Neuronal stem cell (in vitro differentiated cells): Measurements from ENCODE around the gene SLC38A1.

Experiments used
- DNase-seq: peaks from one replicate; pipeline ENCODE4 v3.0.0-alpha.2; 2013; ENCODE audit warnings: low spot score
- H2AFZ ChIP-seq: one replicate; pipeline ENCODE4 v1.6.1; 2013; ENCODE audit warnings: mild to moderate bottlenecking, low read length, inconsistent platforms
- H2AK5ac ChIP-seq: 2 replicates; pipeline ENCODE4 v1.6.1; 2013; ENCODE audit warnings: low read depth, mild to moderate bottlenecking, inconsistent platforms, low read length, moderate library complexity, mixed read lengths
- H2BK120ac ChIP-seq: 2 replicates; pipeline ENCODE4 v1.6.1; 2013; ENCODE audit warnings: low read depth, mild to moderate bottlenecking, inconsistent platforms, low read length, moderate library complexity, mixed read lengths
- H2BK12ac ChIP-seq: one replicate; pipeline ENCODE4 v1.6.1; 2013; ENCODE audit warnings: low read length, inconsistent platforms
- H2BK15ac ChIP-seq: 2 replicates; pipeline ENCODE4 v1.6.1; 2013; ENCODE audit warnings: mild to moderate bottlenecking, low read length, inconsistent platforms, mixed read lengths
- H2BK5ac ChIP-seq: one replicate; pipeline ENCODE4 v1.6.1; 2013; ENCODE audit warnings: inconsistent platforms, mild to moderate bottlenecking, low read length, moderate library complexity
- H3K14ac ChIP-seq: one replicate; pipeline ENCODE4 v1.6.1; 2013; ENCODE audit warnings: low read length, inconsistent platforms
- H3K18ac ChIP-seq: 2 replicates; pipeline ENCODE4 v1.6.1; 2013; ENCODE audit warnings: low read length, inconsistent platforms
- H3K23ac ChIP-seq: 2 replicates; pipeline ENCODE4 v1.6.1; 2013; ENCODE audit warnings: low read depth, mild to moderate bottlenecking, mixed read lengths, low read length, inconsistent platforms; ENCODE audit not compliant: poor library complexity
- H3K27ac ChIP-seq: replicated peaks from 3 replicates; pipeline ENCODE4 v1.5.1; 2013; ENCODE audit warnings: low read length, inconsistent platforms
- H3K27me3 ChIP-seq, 3 experiments: 2 replicates each; pipeline ENCODE4 v1.6.1; 2013; ENCODE audit warnings: low read length in 3 of 3, mild to moderate bottlenecking in 2 of 3, inconsistent platforms in 1 of 3, low read depth in 1 of 3, mixed read lengths in 1 of 3, moderate library complexity in 1 of 3; ENCODE audit not compliant: control insufficient read depth in 3 of 3, insufficient read depth in 3 of 3
- H3K36me3 ChIP-seq, 2 donors: replicated peaks in 1 of 2; 2 replicates each; pipeline ENCODE4 v1.6.1; 2013; ENCODE audit warnings: low read length in 2 of 2; ENCODE audit not compliant: control insufficient read depth in 2 of 2, insufficient read depth in 2 of 2
- H3K4ac ChIP-seq: 2 replicates; pipeline ENCODE4 v1.6.1; 2013; ENCODE audit warnings: inconsistent platforms, mild to moderate bottlenecking, low read length, moderate library complexity
- H3K4me1 ChIP-seq, 2 donors: 1 replicate in 1 of 2; 2 replicates in 1 of 2; pipeline ENCODE4 v1.6.1; 2013; ENCODE audit warnings: low read length in 2 of 2, low read depth in 1 of 2; ENCODE audit not compliant: control insufficient read depth in 2 of 2, insufficient read depth in 1 of 2
- H3K4me2 ChIP-seq: one replicate; pipeline ENCODE4 v1.6.1; 2013; ENCODE audit warnings: mild to moderate bottlenecking, low read length, inconsistent platforms; ENCODE audit not compliant: insufficient read depth, poor library complexity, severe bottlenecking
- H3K4me3 ChIP-seq, 2 donors: 2 replicates each; pipeline ENCODE4 v1.5.1; 2013; ENCODE audit warnings: low read length in 2 of 2, mild to moderate bottlenecking in 2 of 2, inconsistent platforms in 1 of 2, moderate library complexity in 1 of 2
- H3K79me1 ChIP-seq: one replicate; pipeline ENCODE4 v1.6.1; 2013; ENCODE audit warnings: low read depth, mild to moderate bottlenecking, inconsistent platforms, low read length, moderate library complexity
- H3K9ac ChIP-seq: one replicate; pipeline ENCODE4 v1.6.1; 2013; ENCODE audit warnings: mild to moderate bottlenecking, low read depth, low read length, inconsistent platforms; ENCODE audit not compliant: poor library complexity
- H3K9me3 ChIP-seq, 2 donors: replicated peaks in 1 of 2; 2 replicates each; pipeline versions ENCODE3 to v1.6.1; 2013; ENCODE audit warnings: low read length in 2 of 2, mild to moderate bottlenecking in 2 of 2, inconsistent platforms in 1 of 2, low read depth in 1 of 2, mixed read lengths in 1 of 2, moderate library complexity in 1 of 2; ENCODE audit not compliant: control insufficient read depth in 2 of 2, insufficient read depth in 1 of 2
- H4K8ac ChIP-seq: one replicate; pipeline ENCODE4 v1.6.1; 2013; ENCODE audit warnings: low read depth, mild to moderate bottlenecking, inconsistent platforms, low read length, moderate library complexity
- H4K91ac ChIP-seq: one replicate; pipeline ENCODE4 v1.6.1; 2013; ENCODE audit warnings: low read length, low read depth, mild to moderate bottlenecking, inconsistent platforms; ENCODE audit not compliant: poor library complexity
- WGBS, 2 donors: extraction: QIAGEN DNeasy Blood & Tissue Kit; methylation state at CpG; one replicate each; pipeline ENCODE4 v1.1.7; 2013; ENCODE audit warnings: missing lambda C conversion rate in 2 of 2, mixed read lengths in 1 of 2; ENCODE audit not compliant: insufficient read length in 2 of 2, insufficient replicate concordance in 1 of 2; ENCODE audit errors: extremely low coverage in 2 of 2; 5-methylcytosine and 5-hydroxymethylcytosine counted together

Gene SLC38A1

DNA sequence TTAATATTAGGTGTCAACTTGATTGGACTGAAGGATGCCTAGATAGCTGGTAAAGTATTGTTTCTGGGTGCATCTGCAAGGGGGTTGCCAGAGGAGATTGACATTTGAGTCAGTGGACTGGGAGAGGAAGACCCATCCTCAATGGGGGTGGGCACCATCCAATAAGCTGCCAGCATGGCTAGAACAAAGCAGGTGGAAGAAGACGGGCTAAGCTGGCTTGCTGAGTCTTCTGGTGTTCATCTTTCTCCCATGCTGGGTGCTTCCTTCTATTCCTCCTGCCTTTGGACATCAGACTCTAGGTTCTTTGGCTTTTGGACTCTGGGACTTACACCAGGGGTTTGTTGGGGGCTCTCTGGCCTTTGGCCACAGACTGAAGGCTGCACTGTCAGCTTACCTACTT is 87.4 kb downstream of the SLC38A1 start:
- H2BK12ac ChIP-seq: no peak overlapping the region

GRCh38 chr12:46179693-46180452 is 89.0 kb downstream of the SLC38A1 start:
- Histone ChIP-seq H2BK120ac (no peak overlapping the region), H4K8ac (no peak overlapping the region), H2BK12ac (no peak overlapping the region), H2BK5ac (no peak overlapping the region), H3K4ac (no peak overlapping the region), H3K79me1 (no peaks in the 10 kb centered on the region), H3K4me2 (no peak overlapping the region), H3K27ac (no peak overlapping the region), H3K9me3 (no peaks in the 10 kb centered on the region), H3K18ac (no peak overlapping the region), H3K36me3 (peaks cover 0 to 4% of the 10 kb centered on the region in 2 donors), H3K27me3 (no peaks in the 10 kb centered on the region), H2BK15ac (no peak overlapping the region), H3K9ac (no peak overlapping the region), H3K23ac (no peak overlapping the region), H2AFZ (no peak overlapping the region), H3K14ac (no peak overlapping the region), H3K4me3 (no peak overlapping the region), H3K4me1 (peaks cover 0 to 4% of the 10 kb centered on the region in 2 donors), H2AK5ac (no peak overlapping the region), H4K91ac (no peak overlapping the region)
- no CpG with 5 or more reads among the region's 7 CpGs for WGBS, 2 donors
- no peak for DNase-seq

More for the DNA sequence above, 87.4 kb downstream of the SLC38A1 start:
- H2BK5ac ChIP-seq: no peak overlapping the region
- no peak overlapping the region for H3K27ac ChIP-seq
- H3K4me1 ChIP-seq: peaks cover 0 to 4% of the 10 kb centered on the region in 2 donors
- no peak overlapping the region for H4K91ac ChIP-seq
- no peak overlapping the region for H3K9ac ChIP-seq
- no peak overlapping the region for H2AFZ ChIP-seq
- H2AK5ac ChIP-seq: no peak overlapping the region
- H4K8ac ChIP-seq: no peak overlapping the region
- no peak for DNase-seq
- H3K4me3 ChIP-seq: no peak overlapping the region
- H3K4ac ChIP-seq: no peak overlapping the region
- no peaks in the 10 kb centered on the region for H3K27me3 ChIP-seq
- no peak overlapping the region for H3K14ac ChIP-seq
- no peak overlapping the region for H3K23ac ChIP-seq
- peaks cover 0 to 15% of the 10 kb centered on the region in 2 donors for H3K36me3 ChIP-seq
- H3K9me3 ChIP-seq: no peaks in the 10 kb centered on the region
- H2BK120ac ChIP-seq: no peak overlapping the region
- H3K79me1 ChIP-seq: no peaks in the 10 kb centered on the region
- H3K4me2 ChIP-seq: no peak overlapping the region
- no peak overlapping the region for H3K18ac ChIP-seq
- no CpG with 5 or more reads among the region's 1 CpG for WGBS, 2 donors
- H2BK15ac ChIP-seq: no peak overlapping the region

DNA sequence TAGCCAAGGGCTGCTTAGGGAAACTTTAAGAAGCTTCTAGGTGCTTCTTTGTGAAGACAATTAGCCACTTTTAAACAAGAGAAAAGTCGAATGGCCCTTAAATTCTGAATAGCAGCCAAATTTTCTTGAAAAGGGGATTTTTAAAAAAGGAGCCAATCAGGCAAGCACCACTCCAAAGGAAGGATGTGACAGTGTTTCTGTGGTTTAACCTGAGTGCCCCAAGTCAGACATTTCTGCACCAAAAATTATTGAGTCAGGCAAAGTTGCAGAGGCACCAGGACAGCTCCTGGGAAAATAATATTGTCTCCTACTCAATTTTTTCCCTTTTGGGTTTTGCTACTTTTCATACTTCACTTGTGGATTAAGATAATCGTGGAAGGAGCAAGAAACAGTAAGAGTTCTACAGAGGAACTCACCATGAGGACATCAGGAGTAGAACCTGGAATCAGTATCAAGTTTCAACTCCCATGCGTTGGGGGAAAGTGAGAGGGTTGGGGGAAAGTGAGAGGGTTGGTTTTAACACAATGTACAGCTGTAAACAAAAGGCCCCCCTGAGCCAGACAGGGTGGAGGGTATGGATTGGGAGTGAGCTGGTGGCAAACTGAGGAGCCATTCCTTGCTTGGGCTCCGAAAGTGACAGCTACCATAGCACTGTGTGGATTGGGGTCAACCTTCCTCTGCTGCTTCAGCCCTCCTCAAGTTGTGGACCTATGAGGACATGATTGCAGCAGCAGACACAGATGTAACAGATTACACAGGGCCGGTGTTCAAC is 90.8 kb downstream of the SLC38A1 start:
- Histone ChIP-seq H3K27me3 (no peaks in the 10 kb centered on the region), H3K4me3 (no peak overlapping the region), H3K14ac (no peak overlapping the region), H4K8ac (no peak overlapping the region), H2AK5ac (no peak overlapping the region), H2BK12ac (no peak overlapping the region), H2BK5ac (no peak overlapping the region), H2AFZ (no peak overlapping the region), H3K36me3 (no peaks in the 10 kb centered on the region), H4K91ac (no peak overlapping the region), H3K18ac (peak overlapping the region; percentile 5), H3K4me1 (peaks cover 0 to 4% of the 10 kb centered on the region in 2 donors), H3K79me1 (no peaks in the 10 kb centered on the region), H3K4ac (no peak overlapping the region), H3K4me2 (no peak overlapping the region), H3K9me3 (no peaks in the 10 kb centered on the region), H2BK120ac (no peak overlapping the region), H3K23ac (no peak overlapping the region), H3K27ac (no peak overlapping the region), H3K9ac (no peak overlapping the region), H2BK15ac (no peak overlapping the region)
- no CpG with 5 or more reads among the region's 5 CpGs for WGBS, 2 donors
- no peak for DNase-seq

GRCh38 chr12:46177025-46177424 is 91.8 kb downstream of the SLC38A1 start:
- H3K4me3 ChIP-seq: no peak overlapping the region
- H2AK5ac ChIP-seq: no peak overlapping the region
- no CpG with 5 or more reads among the region's 3 CpGs for WGBS, 2 donors
- H3K36me3 ChIP-seq: no peaks in the 10 kb centered on the region
- H4K8ac ChIP-seq: no peak overlapping the region
- H3K27ac ChIP-seq: no peak overlapping the region
- no peak overlapping the region for H3K14ac ChIP-seq
- peaks cover 0 to 4% of the 10 kb centered on the region in 2 donors for H3K4me1 ChIP-seq
- no peak overlapping the region for H3K18ac ChIP-seq
- no peaks in the 10 kb centered on the region for H3K79me1 ChIP-seq
- no peak overlapping the region for H3K9ac ChIP-seq
- H3K27me3 ChIP-seq: no peaks in the 10 kb centered on the region
- no peaks in the 10 kb centered on the region for H3K9me3 ChIP-seq
- H2BK12ac ChIP-seq: no peak overlapping the region
- H3K4me2 ChIP-seq: no peak overlapping the region
- no peak overlapping the region for H2BK15ac ChIP-seq
- H4K91ac ChIP-seq: no peak overlapping the region
- H3K4ac ChIP-seq: no peak overlapping the region
- no peak overlapping the region for H2BK120ac ChIP-seq
- DNase-seq: no peak
- no peak overlapping the region for H2BK5ac ChIP-seq
- H2AFZ ChIP-seq: no peak overlapping the region
- no peak overlapping the region for H3K23ac ChIP-seq
